ENCODE measurements around the gene ADRA2B.

Gene ADRA2B

DNA sequence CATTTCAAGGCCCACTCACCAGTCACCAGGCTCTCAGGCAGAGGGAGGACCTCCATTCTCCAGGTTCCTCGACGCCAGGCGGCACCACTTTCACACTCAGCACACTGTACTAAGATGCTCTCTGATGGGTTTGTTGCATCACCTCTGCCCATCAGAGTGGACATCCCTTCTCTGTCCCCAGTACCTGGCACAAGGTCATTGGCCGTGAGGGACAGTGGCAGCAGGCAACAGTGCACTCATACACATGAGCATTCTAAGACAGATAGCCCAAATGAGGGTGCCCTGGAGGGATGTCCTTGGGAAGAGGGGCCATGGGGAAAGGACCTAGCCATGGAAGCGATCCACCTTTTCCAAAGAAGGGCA, 3.0 kb upstream of the ADRA2B start:
- no peak overlapping the region for H3K4me3 ChIP-seq (ENCODE audit: low read depth in 1 of 2, low read length in 2 of 2)
- H3K9me3 ChIP-seq (ENCODE audit: control insufficient read depth in 1 of 2, low read length in 2 of 2): no peaks in the 10 kb centered on the region
- H3K27ac ChIP-seq (ENCODE audit: low read length): no peak overlapping the region
- peaks cover 28% of the 10 kb centered on the region for H3K27me3 ChIP-seq (ENCODE audit: low read depth, low read length)
- H3K36me3 ChIP-seq (ENCODE audit: control insufficient read depth in 1 of 2, insufficient read depth in 2 of 2, low read length in 2 of 2): no peaks in the 10 kb centered on the region
- H3K4me1 ChIP-seq (ENCODE audit: control insufficient read depth in 1 of 2, insufficient read depth in 2 of 2, low read length in 2 of 2): peaks cover 0 to 7% of the 10 kb centered on the region in 2 donors

DNA sequence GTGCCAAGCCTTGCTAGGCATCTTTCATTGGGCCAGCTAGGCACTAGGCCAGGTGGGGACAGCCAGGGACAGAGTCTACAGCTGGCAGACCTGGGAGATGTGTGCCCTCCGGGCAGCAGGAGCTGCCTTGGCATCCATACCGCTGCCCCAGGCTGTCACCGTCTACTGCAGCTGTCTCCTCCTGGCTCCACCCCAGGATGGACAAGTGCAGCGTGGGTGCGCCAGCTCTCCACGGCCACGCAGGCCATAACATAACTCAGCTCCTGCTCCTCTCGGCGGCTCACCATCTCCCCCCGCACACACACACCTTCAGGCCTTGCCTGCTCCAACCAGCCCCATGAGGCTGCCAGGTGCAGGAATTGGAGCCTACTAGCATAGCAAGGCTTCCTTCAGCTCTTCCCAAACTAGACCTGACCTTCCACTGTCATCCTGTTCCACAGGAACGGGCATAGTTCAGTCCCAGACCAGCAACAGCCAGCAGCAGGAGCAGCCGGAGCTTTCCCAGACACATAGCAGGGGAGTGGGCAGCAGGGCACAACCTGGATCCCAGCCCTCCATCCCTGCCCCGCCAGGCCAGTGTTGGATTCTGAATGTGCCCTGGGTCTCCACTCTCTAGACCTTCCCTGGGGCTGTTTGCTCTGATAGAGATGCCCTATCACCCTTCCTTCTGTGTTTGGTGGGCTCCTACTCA, 2.5 kb upstream of the ADRA2B start:
- Histone ChIP-seq H3K36me3 (ENCODE audit: control insufficient read depth in 1 of 2, insufficient read depth in 2 of 2, low read length in 2 of 2) (no peaks in the 10 kb centered on the region), H3K27me3 (ENCODE audit: low read depth, low read length) (peaks cover 28% of the 10 kb centered on the region)

DNA sequence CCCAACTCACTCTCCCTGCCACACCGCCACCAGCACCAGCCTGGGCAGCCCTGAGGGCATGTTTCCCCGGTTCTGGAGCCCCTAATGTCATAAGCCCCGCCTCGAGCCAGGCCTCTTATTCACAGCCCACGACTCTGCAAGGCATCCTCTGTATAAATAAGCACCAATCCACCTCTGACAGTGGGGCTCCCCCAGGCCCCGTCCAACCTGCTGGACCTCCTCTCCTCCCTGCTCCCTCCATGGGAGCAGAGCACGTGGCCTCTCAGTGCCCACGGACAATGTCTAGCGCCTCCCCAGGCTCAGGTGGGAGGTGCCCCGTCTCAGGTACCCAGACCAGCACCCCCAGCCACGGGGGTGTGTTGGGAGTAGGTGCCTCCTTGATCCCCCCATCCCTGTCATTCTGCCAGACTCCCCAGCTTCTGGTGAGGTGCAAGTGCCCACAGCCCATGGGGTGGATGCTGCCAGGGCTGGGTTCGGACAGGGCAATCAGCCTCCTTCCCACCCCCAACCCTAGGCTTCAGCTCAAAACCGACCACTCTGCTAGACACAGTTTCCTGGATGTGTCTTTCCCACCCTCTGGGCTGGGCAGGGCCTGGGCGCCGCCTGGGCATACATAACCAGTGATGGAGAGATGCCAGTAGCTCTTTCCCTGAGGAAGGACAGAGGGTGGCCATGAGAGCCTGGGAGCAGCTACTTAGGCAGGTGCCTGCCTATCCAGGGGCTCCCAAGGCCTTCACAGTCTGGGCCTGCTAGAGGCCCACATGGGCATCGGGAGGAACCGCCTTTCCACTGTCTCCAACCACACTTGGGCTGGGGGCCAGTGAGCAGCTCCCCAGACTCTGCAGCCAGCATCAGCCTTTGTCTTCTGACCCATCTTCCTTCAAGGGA, 1.6 kb upstream of the ADRA2B start:
- no peaks in the 10 kb centered on the region for H3K36me3 ChIP-seq (ENCODE audit: control insufficient read depth in 1 of 2, insufficient read depth in 2 of 2, low read length in 2 of 2)
- H3K4me1 ChIP-seq (ENCODE audit: control insufficient read depth in 1 of 2, insufficient read depth in 2 of 2, low read length in 2 of 2): peaks cover 0 to 7% of the 10 kb centered on the region in 2 donors
- H3K27ac ChIP-seq (ENCODE audit: low read length): no peak overlapping the region
- H3K27me3 ChIP-seq (ENCODE audit: low read depth, low read length): peaks cover 28% of the 10 kb centered on the region
- no peak overlapping the region for H3K4me3 ChIP-seq (ENCODE audit: low read depth in 1 of 2, low read length in 2 of 2)
- no peaks in the 10 kb centered on the region for H3K9me3 ChIP-seq (ENCODE audit: control insufficient read depth in 1 of 2, low read length in 2 of 2)

More for the DNA sequence above, 2.5 kb upstream of the ADRA2B start:
- Histone ChIP-seq H3K4me1 (ENCODE audit: control insufficient read depth in 1 of 2, insufficient read depth in 2 of 2, low read length in 2 of 2) (peaks cover 0 to 7% of the 10 kb centered on the region in 2 donors), H3K9me3 (ENCODE audit: control insufficient read depth in 1 of 2, low read length in 2 of 2) (no peaks in the 10 kb centered on the region), H3K27ac (ENCODE audit: low read length) (no peak overlapping the region), H3K4me3 (ENCODE audit: low read depth in 1 of 2, low read length in 2 of 2) (no peak overlapping the region)

DNA sequence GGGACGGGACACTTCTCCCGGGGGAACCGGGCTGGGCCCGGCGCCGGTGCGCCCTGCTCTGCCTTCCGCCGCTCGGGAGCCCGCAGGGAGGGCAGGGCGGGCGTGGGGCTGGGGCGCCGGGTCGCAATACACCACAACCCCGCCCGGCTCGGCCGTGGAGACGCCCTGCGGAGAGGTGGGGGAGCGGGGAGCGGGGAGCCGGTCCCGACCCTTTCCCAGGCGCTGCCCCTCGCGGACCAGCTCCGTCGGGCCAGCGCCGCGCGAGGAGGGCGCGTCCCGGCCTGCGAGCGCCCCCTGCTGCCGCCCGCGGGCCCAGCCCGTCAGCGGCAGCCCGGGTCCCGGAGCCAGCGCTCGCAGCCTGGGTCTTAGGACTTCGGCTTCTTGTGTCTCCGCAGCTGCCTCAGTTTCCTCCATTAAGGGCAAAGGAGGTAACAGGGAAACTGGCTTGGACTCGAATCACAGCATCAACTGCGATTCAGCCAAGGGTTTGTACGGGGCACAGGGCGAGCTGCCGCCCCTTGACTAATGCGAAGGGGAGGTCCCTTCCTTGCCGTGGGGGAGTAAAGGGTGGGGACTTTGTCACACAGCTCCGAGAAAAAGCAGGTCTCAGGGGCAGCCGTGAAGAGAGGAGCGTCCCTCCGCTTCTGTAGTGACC, 635 bp upstream of the ADRA2B start:
- Histone ChIP-seq H3K4me3 (ENCODE audit: low read depth in 1 of 2, low read length in 2 of 2) (peak overlapping the region in 1 of 2 donors; percentile 61), H3K4me1 (ENCODE audit: control insufficient read depth in 1 of 2, insufficient read depth in 2 of 2, low read length in 2 of 2) (peaks cover 0 to 7% of the 10 kb centered on the region in 2 donors), H3K27me3 (ENCODE audit: low read depth, low read length) (peaks cover 28% of the 10 kb centered on the region), H3K9me3 (ENCODE audit: control insufficient read depth in 1 of 2, low read length in 2 of 2) (no peaks in the 10 kb centered on the region), H3K36me3 (ENCODE audit: control insufficient read depth in 1 of 2, insufficient read depth in 2 of 2, low read length in 2 of 2) (no peaks in the 10 kb centered on the region), H3K27ac (ENCODE audit: low read length) (no peak overlapping the region)

DNA sequence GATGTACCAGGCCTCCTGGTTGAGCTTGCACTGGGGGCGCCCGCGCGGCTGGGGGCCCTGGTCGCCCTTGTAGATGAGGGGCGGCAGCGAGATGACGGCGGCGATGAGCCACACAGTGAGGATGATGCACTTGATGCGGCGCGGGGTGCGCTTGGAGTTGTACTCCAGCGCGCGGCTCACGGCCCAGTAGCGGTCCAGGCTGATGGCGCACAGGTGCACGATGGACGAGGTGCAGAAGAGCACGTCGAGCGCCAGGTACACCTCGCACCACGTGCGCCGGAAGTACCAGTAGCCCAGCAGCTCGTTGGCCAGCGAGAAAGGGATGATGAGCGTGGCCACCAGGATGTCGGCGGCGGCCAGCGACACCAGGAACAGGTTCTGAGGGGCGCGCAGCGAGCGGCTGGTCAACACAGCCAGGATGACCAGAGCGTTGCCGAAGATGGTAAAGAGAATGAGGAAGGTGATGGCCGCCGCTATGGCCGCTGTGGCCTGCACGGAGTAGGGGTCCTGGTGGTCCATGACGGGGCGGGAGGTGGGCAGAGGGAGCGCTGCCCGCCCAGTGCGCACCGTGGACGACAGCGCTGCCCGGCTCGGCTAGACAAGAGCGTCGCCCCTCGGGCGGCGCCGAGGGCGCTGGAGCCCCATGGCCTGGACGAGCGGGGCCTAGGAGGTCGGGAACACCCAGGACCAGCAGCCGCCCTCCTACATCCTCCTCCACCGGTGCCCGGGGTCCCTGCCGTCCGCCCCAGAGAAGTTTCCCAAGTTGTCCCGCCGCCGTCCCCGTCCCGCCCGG, 544 bp downstream of the ADRA2B start:
- Histone ChIP-seq H3K4me3 (ENCODE audit: low read depth in 1 of 2, low read length in 2 of 2) (peak overlapping the region in 1 of 2 donors; percentile 61), H3K27ac (ENCODE audit: low read length) (no peak overlapping the region), H3K27me3 (ENCODE audit: low read depth, low read length) (peaks cover 22% of the 10 kb centered on the region), H3K9me3 (ENCODE audit: control insufficient read depth in 1 of 2, low read length in 2 of 2) (no peaks in the 10 kb centered on the region), H3K36me3 (ENCODE audit: control insufficient read depth in 1 of 2, insufficient read depth in 2 of 2, low read length in 2 of 2) (no peaks in the 10 kb centered on the region), H3K4me1 (ENCODE audit: control insufficient read depth in 1 of 2, insufficient read depth in 2 of 2, low read length in 2 of 2) (peaks cover 0 to 7% of the 10 kb centered on the region in 2 donors)

DNA sequence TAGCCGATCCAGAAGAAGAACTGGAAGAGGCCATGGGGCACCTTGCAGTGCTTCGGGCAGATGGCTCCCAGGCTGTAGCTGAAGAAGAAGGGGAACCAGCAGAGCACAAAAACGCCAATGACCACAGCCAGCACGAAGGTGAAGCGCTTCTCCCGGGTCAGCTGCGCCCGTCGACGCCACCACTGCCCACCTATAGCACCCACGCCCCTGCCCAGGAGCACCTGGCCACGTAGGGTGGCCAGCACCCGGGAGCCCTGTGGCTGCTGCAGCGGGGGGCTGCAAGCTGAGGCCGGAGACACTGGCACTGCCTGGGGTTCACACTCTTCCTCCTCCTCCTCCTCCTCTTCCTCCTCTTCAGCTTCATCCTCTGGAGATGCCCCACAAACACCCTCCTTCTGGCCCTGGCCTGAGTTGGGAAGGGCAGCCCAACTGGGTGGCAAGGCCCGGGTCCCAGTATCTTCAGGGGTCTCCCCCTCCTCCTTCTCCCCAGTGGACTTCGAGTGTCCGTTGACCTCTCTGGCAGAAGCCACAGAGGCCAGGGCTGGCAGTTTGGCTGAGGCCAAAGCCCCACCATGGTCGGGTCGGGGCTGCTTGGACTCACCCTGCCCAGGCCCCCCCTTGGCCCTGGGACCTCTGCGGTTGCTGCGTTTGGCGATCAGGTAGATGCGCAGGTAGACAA, 1.3 kb downstream of the ADRA2B start:
- Histone ChIP-seq H3K27me3 (ENCODE audit: low read depth, low read length) (peaks cover 22% of the 10 kb centered on the region), H3K4me3 (ENCODE audit: low read depth in 1 of 2, low read length in 2 of 2) (peak overlapping the region in 1 of 2 donors; percentile 61), H3K9me3 (ENCODE audit: control insufficient read depth in 1 of 2, low read length in 2 of 2) (no peaks in the 10 kb centered on the region), H3K36me3 (ENCODE audit: control insufficient read depth in 1 of 2, insufficient read depth in 2 of 2, low read length in 2 of 2) (no peaks in the 10 kb centered on the region), H3K4me1 (ENCODE audit: control insufficient read depth in 1 of 2, insufficient read depth in 2 of 2, low read length in 2 of 2) (peaks cover 0 to 7% of the 10 kb centered on the region in 2 donors), H3K27ac (ENCODE audit: low read length) (no peak overlapping the region)

DNA sequence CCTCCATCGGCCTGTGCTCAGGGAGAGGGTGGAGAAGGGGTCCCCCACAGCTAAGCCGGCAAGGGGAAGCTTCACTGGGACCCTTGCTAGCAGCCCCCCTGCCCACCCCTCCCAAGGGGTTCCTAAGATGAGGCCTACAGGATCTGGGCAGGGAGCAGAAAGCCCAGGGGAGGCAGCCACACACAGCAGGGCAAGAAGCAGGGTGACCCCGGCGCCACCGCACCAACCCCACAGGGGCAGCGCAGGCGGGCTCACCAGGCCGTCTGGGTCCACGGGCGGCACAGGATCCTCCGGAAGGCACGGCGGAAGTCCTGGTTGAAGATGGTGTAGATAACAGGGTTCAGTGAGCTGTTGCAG, 1.8 kb downstream of the ADRA2B start:
- Histone ChIP-seq H3K4me1 (ENCODE audit: control insufficient read depth in 1 of 2, insufficient read depth in 2 of 2, low read length in 2 of 2) (peaks cover 0 to 11% of the 10 kb centered on the region in 2 donors), H3K36me3 (ENCODE audit: control insufficient read depth in 1 of 2, insufficient read depth in 2 of 2, low read length in 2 of 2) (no peaks in the 10 kb centered on the region), H3K4me3 (ENCODE audit: low read depth in 1 of 2, low read length in 2 of 2) (no peak overlapping the region), H3K9me3 (ENCODE audit: control insufficient read depth in 1 of 2, low read length in 2 of 2) (no peaks in the 10 kb centered on the region), H3K27me3 (ENCODE audit: low read depth, low read length) (peaks cover 19% of the 10 kb centered on the region), H3K27ac (ENCODE audit: low read length) (no peak overlapping the region)

DNA sequence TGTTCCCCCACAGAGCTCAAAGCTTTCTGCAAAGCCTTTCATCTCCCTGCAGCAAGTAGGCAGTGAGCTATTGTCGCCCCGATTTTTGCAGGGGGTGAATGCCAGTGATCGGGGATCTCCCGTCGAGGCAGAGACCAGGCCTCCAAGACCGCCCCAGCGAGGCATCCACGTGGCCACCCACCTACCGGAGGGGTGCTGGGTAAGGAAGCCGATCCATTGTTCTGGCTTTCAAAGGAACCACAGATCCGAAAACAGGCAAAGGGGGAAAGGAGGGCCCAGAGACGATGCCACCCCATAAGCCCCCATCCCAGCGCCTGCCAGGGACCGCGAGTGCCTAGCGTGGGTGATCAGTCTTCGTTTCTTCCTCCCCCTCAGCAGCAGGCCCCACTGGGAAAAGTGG, 2.4 kb downstream of the ADRA2B start:
- Histone ChIP-seq H3K27ac (ENCODE audit: low read length) (no peak overlapping the region), H3K4me1 (ENCODE audit: control insufficient read depth in 1 of 2, insufficient read depth in 2 of 2, low read length in 2 of 2) (peaks cover 0 to 17% of the 10 kb centered on the region in 2 donors), H3K36me3 (ENCODE audit: control insufficient read depth in 1 of 2, insufficient read depth in 2 of 2, low read length in 2 of 2) (no peaks in the 10 kb centered on the region), H3K27me3 (ENCODE audit: low read depth, low read length) (peaks cover 14% of the 10 kb centered on the region), H3K4me3 (ENCODE audit: low read depth in 1 of 2, low read length in 2 of 2) (no peak overlapping the region), H3K9me3 (ENCODE audit: control insufficient read depth in 1 of 2, low read length in 2 of 2) (no peaks in the 10 kb centered on the region)

DNA sequence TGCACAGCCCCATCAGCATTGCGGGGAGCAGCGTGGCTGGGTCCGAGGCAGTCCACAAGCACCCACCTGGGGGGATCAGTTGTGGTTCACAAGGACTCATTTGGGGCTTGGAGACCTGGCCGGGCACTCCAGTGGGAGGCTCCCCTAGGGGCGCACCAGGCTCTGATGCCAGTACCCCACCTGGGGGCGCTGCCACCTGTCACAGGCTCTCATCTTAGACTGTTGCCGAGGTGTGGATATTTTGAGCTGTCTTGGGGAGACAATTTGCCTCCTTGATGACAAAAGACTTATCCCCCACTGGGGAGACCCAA, 3.0 kb downstream of the ADRA2B start:
- H3K4me3 ChIP-seq (ENCODE audit: low read depth in 1 of 2, low read length in 2 of 2): no peak overlapping the region
- H3K4me1 ChIP-seq (ENCODE audit: control insufficient read depth in 1 of 2, insufficient read depth in 2 of 2, low read length in 2 of 2): peaks cover 0 to 23% of the 10 kb centered on the region in 2 donors
- H3K27ac ChIP-seq (ENCODE audit: low read length): no peak overlapping the region
- H3K9me3 ChIP-seq (ENCODE audit: control insufficient read depth in 1 of 2, low read length in 2 of 2): no peaks in the 10 kb centered on the region
- no peaks in the 10 kb centered on the region for H3K36me3 ChIP-seq (ENCODE audit: control insufficient read depth in 1 of 2, insufficient read depth in 2 of 2, low read length in 2 of 2)
- peaks cover 11% of the 10 kb centered on the region for H3K27me3 ChIP-seq (ENCODE audit: low read depth, low read length)

DNA sequence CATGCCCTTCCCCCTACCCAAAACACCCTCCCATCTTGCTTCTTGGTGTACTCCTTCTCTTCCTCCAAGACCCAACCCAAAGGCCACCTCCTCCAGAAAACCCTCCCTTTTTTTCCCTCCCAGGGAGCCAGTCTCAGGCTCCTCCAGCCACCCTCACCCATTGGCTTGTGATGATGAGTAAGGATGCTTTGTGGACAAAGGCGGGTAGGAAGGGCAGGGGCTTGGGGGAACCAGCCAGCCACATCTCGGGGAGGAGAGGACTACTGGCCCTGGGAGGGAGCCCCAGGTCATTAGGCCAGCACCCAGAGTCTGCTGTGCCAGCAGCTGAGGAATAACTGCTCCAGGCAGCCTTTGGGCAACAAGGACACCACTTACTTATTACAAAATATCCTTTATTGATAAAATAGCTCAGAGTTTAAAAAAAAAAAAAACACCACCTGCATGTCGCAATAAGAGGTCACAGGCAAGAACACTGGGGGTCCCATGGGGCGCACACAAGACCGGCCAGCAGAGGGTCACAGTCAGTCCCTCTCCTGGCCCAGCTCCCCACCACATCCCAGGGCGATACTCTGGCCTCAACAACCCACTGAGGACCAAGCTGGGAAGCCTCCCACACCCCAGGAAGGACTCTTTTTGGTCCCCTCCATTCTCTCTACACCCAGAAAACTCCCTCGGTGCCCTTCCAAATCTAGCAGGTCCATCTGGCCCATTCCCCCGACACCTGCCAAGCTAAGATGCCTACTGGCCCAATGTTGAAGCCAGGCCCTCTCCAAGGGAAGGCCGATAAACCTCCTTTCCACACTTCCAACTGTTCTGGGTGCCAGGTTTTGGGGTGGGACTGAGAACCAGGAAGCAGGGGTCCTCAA, 3.6 kb downstream of the ADRA2B start:
- H3K27ac ChIP-seq (ENCODE audit: low read length): no peak overlapping the region
- H3K4me3 ChIP-seq (ENCODE audit: low read depth in 1 of 2, low read length in 2 of 2): no peak overlapping the region
- H3K36me3 ChIP-seq (ENCODE audit: control insufficient read depth in 1 of 2, insufficient read depth in 2 of 2, low read length in 2 of 2): no peaks in the 10 kb centered on the region
- peaks cover 5% of the 10 kb centered on the region for H3K27me3 ChIP-seq (ENCODE audit: low read depth, low read length)
- peaks cover 0 to 28% of the 10 kb centered on the region in 2 donors for H3K4me1 ChIP-seq (ENCODE audit: control insufficient read depth in 1 of 2, insufficient read depth in 2 of 2, low read length in 2 of 2)
- H3K9me3 ChIP-seq (ENCODE audit: control insufficient read depth in 1 of 2, low read length in 2 of 2): no peaks in the 10 kb centered on the region

All from muscle layer of duodenum (tissue), 2 donors.